ENCODE data around the gene GCFC2.

DNA sequence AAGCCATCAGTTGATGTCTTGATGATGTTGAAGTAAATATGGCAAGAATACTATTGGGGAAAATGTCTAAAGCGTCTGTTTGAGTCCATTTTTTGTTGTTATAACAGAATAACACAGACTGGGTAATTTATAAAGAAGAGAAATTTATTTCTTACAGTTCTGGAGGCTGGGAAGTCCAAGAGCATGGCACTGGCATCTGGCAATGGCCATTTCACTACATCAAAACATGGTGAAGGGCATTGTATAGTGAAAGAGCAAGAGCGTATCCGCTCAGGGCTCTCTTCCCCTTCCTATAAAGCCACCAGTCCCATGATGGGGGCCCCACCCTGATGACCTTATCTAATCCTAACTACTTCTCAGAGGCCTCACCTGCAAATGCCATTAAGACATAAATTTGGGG lies 93.8 kb downstream of the GCFC2 start:
- TF ChIP-seq POLR2AphosphoS5 (IDR thresholded peaks at IDR 0.05; ENCODE audit: insufficient read depth, low read depth, low read length) (no peak), EZH2 (IDR thresholded peaks at IDR 0.05; ENCODE audit: borderline replicate concordance, low read depth, low read length, severe bottlenecking) (no peak), POLR2A (IDR thresholded peaks at IDR 0.05; ENCODE audit: low read depth, low read length) (no peak), CTCF (IDR thresholded peaks at IDR 0.05; ENCODE audit: extremely low read depth in 1 of 2, insufficient read depth in 1 of 2, low read depth in 1 of 2, low read length in 2 of 2) (no peak), MAX (IDR thresholded peaks at IDR 0.05; ENCODE audit: insufficient read depth, insufficient read length) (no peak), JUN (IDR thresholded peaks at IDR 0.05; ENCODE audit: borderline replicate concordance, insufficient read depth, insufficient read length, low read depth) (no peak), MYC (IDR thresholded peaks at IDR 0.05; ENCODE audit: low read depth, low read length) (no peak)
